B cell (primary cell): Measurements from ENCODE around the gene RFX4. TPM values are rescaled to one million over a fixed set of nuclear protein-coding genes. Genes with fewer than 3 reads are reported as not detected.
A peak's percentile ranks its signal among the peaks of the same experiment; 100 is the strongest.

Experiments used
- ATAC-seq: fragments of 200-7000 bp; cut with Tn5 transposase; one replicate; pipeline ENCODE4 v1.10.0; 2021; ENCODE audit warnings: low read depth, mild to moderate bottlenecking, moderate number of reproducible peaks, moderate library complexity
- CTCF ChIA-PET: fragments of 350-600 bp; sonication (Branson Sonifier 250); formaldehyde crosslinking; loops from one replicate; lab custom pipeline; 2021; ENCODE audit warnings: antibody characterized with exemption, inconsistent platforms; lab: Charles Lee
- POLR2A ChIA-PET: fragments of 350-600 bp; sonication (Branson Sonifier 250); formaldehyde crosslinking; loops from one replicate; lab custom pipeline; 2021; ENCODE audit warnings: antibody characterized with exemption; lab: Charles Lee
- DNase-seq: peaks from one replicate; pipeline ENCODE4 v3.0.0; 2013
- H2AFZ ChIP-seq: 2 replicates; pipeline ENCODE4 v1.6.1; 2012; ENCODE audit warnings: mild to moderate bottlenecking, low read depth, low read length; ENCODE audit not compliant: insufficient read depth, poor library complexity, severe bottlenecking
- H3K27ac ChIP-seq, 2 donors: 1 replicate in 1 of 2; 2 replicates in 1 of 2; pipeline ENCODE4 v1.5.1; 2012 to 2013; ENCODE audit warnings: low read length in 2 of 2, mild to moderate bottlenecking in 2 of 2, moderate library complexity in 1 of 2
- H3K27me3 ChIP-seq, 4 experiments: fragments of 200-600 bp in 1 of 4; sonication (generic) in 1 of 4; replicated peaks in 1 of 4; 1 replicate in 2 of 4; 2 replicates in 2 of 4; pipeline versions ENCODE4 v1.6.1 to v1.7.0; 2013 to 2016; ENCODE audit warnings: low read length in 3 of 4, mild to moderate bottlenecking in 2 of 4, mixed read lengths in 1 of 4, moderate library complexity in 1 of 4; ENCODE audit not compliant: insufficient read depth in 4 of 4, control insufficient read depth in 3 of 4; ENCODE audit errors: control extremely low read depth in 1 of 4
- H3K36me3 ChIP-seq, 2 experiments: replicated peaks in 1 of 2; 1 replicate in 1 of 2; 2 replicates in 1 of 2; pipeline versions ENCODE4 v1.6.1 to v1.7.1; 2013; ENCODE audit warnings: low read length in 1 of 2; ENCODE audit not compliant: insufficient read depth in 2 of 2, control insufficient read depth in 1 of 2; ENCODE audit errors: control extremely low read depth in 1 of 2, extremely low read depth in 1 of 2
- H3K4me1 ChIP-seq, 2 donors: fragments of 200-600 bp in 1 of 2; sonication (generic) in 1 of 2; 1 replicate in 1 of 2; 2 replicates in 1 of 2; pipeline versions ENCODE4 v1.5.1 to v1.6.1; 2013 to 2017; ENCODE audit warnings: low read length in 2 of 2; ENCODE audit not compliant: control insufficient read depth in 2 of 2, insufficient read depth in 2 of 2
- H3K4me2 ChIP-seq: replicated peaks from 2 replicates; pipeline ENCODE3; 2012; ENCODE audit warnings: mild to moderate bottlenecking, low read depth, low read length; ENCODE audit not compliant: poor library complexity, severe bottlenecking
- H3K4me3 ChIP-seq, 5 experiments: fragments of 200-600 bp in 1 of 5; sonication (generic) in 1 of 5; 1 replicate in 3 of 5; 2 replicates in 2 of 5; pipeline versions ENCODE4 v1.5.1 to v1.7.0; 2011 to 2016; ENCODE audit warnings: low read length in 4 of 5, mild to moderate bottlenecking in 4 of 5, low read depth in 2 of 5, control low read depth in 1 of 5, moderate library complexity in 1 of 5; ENCODE audit not compliant: insufficient read depth in 1 of 5; ENCODE audit errors: control extremely low read depth in 1 of 5, extremely low read depth in 1 of 5
- H3K79me2 ChIP-seq: fragments of 200-600 bp; sonication (generic); one replicate; pipeline ENCODE4 v1.6.0; 2016; ENCODE audit warnings: low read length; ENCODE audit not compliant: control insufficient read depth, insufficient read depth
- H3K9ac ChIP-seq: fragments of 200-600 bp; sonication (generic); 2 replicates; pipeline ENCODE4 v1.6.1; 2017; ENCODE audit warnings: mild to moderate bottlenecking, low read length, moderate library complexity
- H3K9me3 ChIP-seq, 3 donors: one replicate each; pipeline versions ENCODE4 v1.6.1 to v1.7.1; 2013; ENCODE audit warnings: low read length in 2 of 3; ENCODE audit not compliant: control insufficient read depth in 2 of 3, insufficient read depth in 1 of 3; ENCODE audit errors: control extremely low read depth in 1 of 3
- H4K20me1 ChIP-seq: 2 replicates; pipeline ENCODE4 v1.6.0; 2012; ENCODE audit warnings: mild to moderate bottlenecking, low read length; ENCODE audit not compliant: insufficient read depth, control insufficient read depth, poor library complexity, severe bottlenecking
- H3K27ac Mint-ChIP-seq: one replicate; pipeline ENCODE4 v1.8.0; 2021; ENCODE audit warnings: mixed read lengths
- H3K27me3 Mint-ChIP-seq: one replicate; pipeline ENCODE4 v1.8.0; 2021; ENCODE audit warnings: mixed read lengths
- H3K4me1 Mint-ChIP-seq: one replicate; pipeline ENCODE4 v1.8.0; 2021; ENCODE audit warnings: mixed read lengths
- H3K4me3 Mint-ChIP-seq: one replicate; pipeline ENCODE4 v1.8.0; 2021; ENCODE audit warnings: mixed read lengths
- H3K9me3 Mint-ChIP-seq: one replicate; pipeline ENCODE4 v1.8.0; 2022; ENCODE audit warnings: mixed read lengths; ENCODE audit not compliant: insufficient read depth
- EZH2 ChIP-seq: IDR thresholded peaks from 2 replicates; pipeline ENCODE4 v1.6.1; 2012; ENCODE audit warnings: borderline replicate concordance, low read depth, mild to moderate bottlenecking, moderate library complexity, low read length; ENCODE audit not compliant: insufficient read depth, poor library complexity, severe bottlenecking
- WGBS: methylation state at CpG from one replicate; pipeline ENCODE4 v1.1.5; 2013; ENCODE audit warnings: missing lambda C conversion rate; ENCODE audit not compliant: insufficient coverage; 5-methylcytosine and 5-hydroxymethylcytosine counted together
- intact Hi-C: fragments of 100-400 bp; cut with micrococcal nuclease; formaldehyde crosslinking; loops from one replicate; pipeline ENCODE4 v1.10.0; 2022
- polyA plus RNA-seq: library from polyadenylated mRNA; depleted of rRNA; stranded (reverse); fragments of >200 nt; gene quantifications from 2 replicates; pipeline ENCODE4 v1.2.3, GENCODE V29; 2012
- total RNA-seq, 2 donors: library from RNA; stranded (reverse); fragments of 120-200 nt in 1 of 2; gene quantifications; 1 replicate in 1 of 2; 2 replicates in 1 of 2; pipeline versions ENCODE4 v1.2.3 to v1.2.4, GENCODE V29; 2013 to 2022
- TF ChIP-seq, protein P1 (sequence below): fragments of 200-600 bp; IDR thresholded peaks from one replicate; pipeline ENCODE4 v1.8.0; 2022; ENCODE audit warnings: antibody characterized with exemption, mild to moderate bottlenecking

Gene RFX4
- total and polyA plus RNA-seq, 2 donors (not counting 1 experiment from before 2014, with no cell fraction given): not detected

DNA sequence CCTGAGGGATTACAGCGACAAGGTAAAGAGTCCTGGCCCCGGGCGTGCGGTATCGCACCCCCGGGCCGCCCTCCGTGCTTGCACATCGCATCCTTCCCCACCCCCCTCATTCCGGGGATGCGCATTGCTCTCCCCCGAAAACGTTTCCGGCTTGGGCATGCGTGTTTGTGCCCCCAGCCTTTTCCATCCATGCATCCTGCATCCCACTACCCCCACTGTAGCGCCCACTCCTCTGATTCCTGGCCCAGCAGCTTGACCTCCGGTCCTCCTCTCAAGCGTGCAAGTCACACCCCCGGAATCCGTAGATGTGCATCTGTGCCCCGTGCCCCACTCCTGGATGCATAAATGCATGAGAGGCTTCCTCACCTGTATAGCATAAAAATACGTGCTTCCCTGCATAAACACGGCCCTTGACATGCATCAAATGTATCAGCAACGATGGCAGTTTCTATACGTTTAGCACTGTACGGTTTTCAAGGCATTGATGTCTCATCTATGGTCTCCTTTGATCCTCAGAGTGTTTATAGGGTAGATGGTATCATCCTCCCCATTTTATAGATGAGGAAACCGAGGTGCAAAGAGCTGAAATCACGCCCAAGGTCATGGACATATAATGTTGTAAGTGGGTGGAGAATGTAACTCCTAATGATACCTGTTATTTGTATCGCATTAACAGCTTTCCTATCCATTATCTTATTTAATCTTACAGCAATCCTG lies 192.2 kb downstream of the RFX4 start:
- peak overlapping the region; percentile 96 for H3K4me3 Mint-ChIP-seq
- peak overlapping the region; percentile 83 for H3K27ac Mint-ChIP-seq
- Histone ChIP-seq H3K79me2 (peaks cover 11% of the 10 kb centered on the region), H3K36me3 (no peaks in the 10 kb centered on the region), H3K27ac (peak overlapping the region in 1 of 2 donors; percentile 69), H3K4me3 (peak overlapping the region; percentile 53 to 77 (median 69)), H2AFZ (peak overlapping the region; percentile 92), H3K4me2 (peak overlapping the region; percentile 90), H3K4me1 (peaks cover 16 to 17% of the 10 kb centered on the region in 2 donors), H3K9ac (peak overlapping the region; percentile 73), H4K20me1 (no peaks in the 10 kb centered on the region), H3K9me3 (peaks cover 0 to 4% (median 0%) of the 10 kb centered on the region in 3 donors), H3K27me3 (peaks cover 0 to 14% (median 0%) of the 10 kb centered on the region in 4 experiments)
- no peak for TF ChIP-seq EZH2
- H3K9me3 Mint-ChIP-seq: no peaks in the 10 kb centered on the region
- under 1% methylated on average over 21 of the region's 29 CpGs for WGBS
- DNase-seq (no peak), ATAC-seq (no peak)
- peaks cover under 1% of the 10 kb centered on the region for H3K27me3 Mint-ChIP-seq
- ChIA-PET POLR2A (no interaction called here), CTCF (interaction anchor here (1.1 to 1.3 kb wide), 2 partner anchors 15 to 23 kb away, joined by 3 read pairs; no protein-coding TSS in a partner anchor)
- intact Hi-C loops: loop anchor here (1.0 to 5.0 kb wide), 3 partner anchors 15 to 473 kb away; partner anchors contain the start of genes POLR3B and TCP11L2
- H3K4me1 Mint-ChIP-seq: peaks cover 27% of the 10 kb centered on the region

DNA sequence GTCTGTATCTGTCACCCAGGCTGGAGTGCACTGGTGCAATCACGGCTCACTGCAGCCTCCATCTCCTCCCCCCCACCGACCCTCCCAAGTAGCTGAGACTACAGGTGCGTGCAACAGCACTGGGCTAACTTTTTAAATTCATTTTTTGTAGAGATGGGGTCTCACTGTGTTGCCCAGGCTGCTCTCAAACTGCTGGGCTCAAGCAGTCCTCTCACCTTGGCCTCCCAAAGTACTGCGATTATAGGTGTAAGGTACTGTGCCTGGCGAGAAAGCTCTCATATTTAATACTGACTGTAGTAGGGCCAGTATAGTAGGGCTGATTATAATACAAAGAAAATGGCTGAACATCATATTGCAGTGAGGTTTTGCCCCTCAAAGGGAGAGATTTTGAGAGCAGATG lies 194.1 kb downstream of the RFX4 start:
- H3K79me2 ChIP-seq: peaks cover 11% of the 10 kb centered on the region
- Mint-ChIP-seq H3K27ac (no peak overlapping the region), H3K4me3 (no peak overlapping the region), H3K4me1 (peaks cover 27% of the 10 kb centered on the region), H3K27me3 (no peaks in the 10 kb centered on the region), H3K9me3 (no peaks in the 10 kb centered on the region)
- H3K9me3 ChIP-seq: peaks cover 0 to 4% (median 0%) of the 10 kb centered on the region in 3 donors
- no peak overlapping the region for H3K4me2 ChIP-seq
- CTCF ChIA-PET: no interaction called here
- no peaks in the 10 kb centered on the region for H4K20me1 ChIP-seq
- POLR2A ChIA-PET: no interaction called here
- no peak overlapping the region for H3K4me3 ChIP-seq
- DNase-seq (no peak), ATAC-seq (no peak)
- peaks cover 16 to 17% of the 10 kb centered on the region in 2 donors for H3K4me1 ChIP-seq
- TF ChIP-seq, protein P1, sequence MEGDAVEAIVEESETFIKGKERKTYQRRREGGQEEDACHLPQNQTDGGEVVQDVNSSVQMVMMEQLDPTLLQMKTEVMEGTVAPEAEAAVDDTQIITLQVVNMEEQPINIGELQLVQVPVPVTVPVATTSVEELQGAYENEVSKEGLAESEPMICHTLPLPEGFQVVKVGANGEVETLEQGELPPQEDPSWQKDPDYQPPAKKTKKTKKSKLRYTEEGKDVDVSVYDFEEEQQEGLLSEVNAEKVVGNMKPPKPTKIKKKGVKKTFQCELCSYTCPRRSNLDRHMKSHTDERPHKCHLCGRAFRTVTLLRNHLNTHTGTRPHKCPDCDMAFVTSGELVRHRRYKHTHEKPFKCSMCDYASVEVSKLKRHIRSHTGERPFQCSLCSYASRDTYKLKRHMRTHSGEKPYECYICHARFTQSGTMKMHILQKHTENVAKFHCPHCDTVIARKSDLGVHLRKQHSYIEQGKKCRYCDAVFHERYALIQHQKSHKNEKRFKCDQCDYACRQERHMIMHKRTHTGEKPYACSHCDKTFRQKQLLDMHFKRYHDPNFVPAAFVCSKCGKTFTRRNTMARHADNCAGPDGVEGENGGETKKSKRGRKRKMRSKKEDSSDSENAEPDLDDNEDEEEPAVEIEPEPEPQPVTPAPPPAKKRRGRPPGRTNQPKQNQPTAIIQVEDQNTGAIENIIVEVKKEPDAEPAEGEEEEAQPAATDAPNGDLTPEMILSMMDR: no peak
- no peak for TF ChIP-seq EZH2
- no peak overlapping the region for H2AFZ ChIP-seq
- H3K9ac ChIP-seq: no peak overlapping the region
- H3K27ac ChIP-seq: no peak overlapping the region
- 94% methylated on average over 2 of the region's 5 CpGs for WGBS
- intact Hi-C loops: no loop called here
- H3K36me3 ChIP-seq: no peaks in the 10 kb centered on the region
- peaks cover 0 to 14% (median 0%) of the 10 kb centered on the region in 4 experiments for H3K27me3 ChIP-seq
